ENCODE results near the gene LSR. TPM values are rescaled to one million over a fixed set of nuclear protein-coding genes. Genes with fewer than 3 reads are reported as not detected.
A peak's percentile ranks its signal among the peaks of the same experiment; 100 is the strongest.

Gene LSR
- total and polyA plus RNA-seq, 2 of the 4 experiments (the other 2 are of a cell fraction) = 0.18 to 0.44 TPM

DNA sequence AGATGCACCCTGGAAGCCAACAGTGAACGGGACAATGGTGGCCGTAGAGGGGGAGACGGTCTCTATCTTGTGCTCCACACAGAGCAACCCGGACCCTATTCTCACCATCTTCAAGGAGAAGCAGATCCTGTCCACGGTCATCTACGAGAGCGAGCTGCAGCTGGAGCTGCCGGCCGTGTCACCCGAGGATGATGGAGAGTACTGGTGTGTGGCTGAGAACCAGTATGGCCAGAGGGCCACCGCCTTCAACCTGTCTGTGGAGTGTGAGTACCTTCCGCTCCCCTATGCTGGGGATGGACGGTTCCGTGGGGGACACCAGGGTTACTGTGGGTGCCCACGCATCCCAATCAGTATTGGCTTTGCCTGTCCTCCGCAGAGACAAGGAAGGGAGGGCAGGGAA, 53.6 kb downstream of the LSR start:
- ChIA-PET CTCF (no interaction called here), POLR2A (ENCODE audit: unreplicated experiment) (no interaction called here)
- TF ChIP-seq CHD1 (IDR thresholded peaks at IDR 0.05; ENCODE audit: low read depth, low read length) = no peak
- no peak overlapping the region for H4K5ac ChIP-seq (ENCODE audit: low read depth, low read length)
- intact Hi-C loops (cut with micrococcal nuclease) (no loop called here), in situ Hi-C loops (cut with MboI; ENCODE audit: low sequenced_read_pairs) (no loop called here), dilution Hi-C loops (cut with HindIII; ENCODE audit: low sequenced_read_pairs, unreplicated experiment) (no loop called here)
- no peaks in the 10 kb centered on the region for H3K9me3 ChIP-seq (ENCODE audit: control insufficient read depth, insufficient read depth, low read length)
- H3K9me1 ChIP-seq (ENCODE audit: insufficient read depth, low read length) = peaks cover 11% of the 10 kb centered on the region
- H3K36me3 ChIP-seq (ENCODE audit: control insufficient read depth, insufficient read depth, low read length) = no peaks in the 10 kb centered on the region
- no peak for DNase-seq
- no peak overlapping the region for H3K4me3 ChIP-seq (ENCODE audit: insufficient read depth, low read depth, low read length)
- H3K14ac ChIP-seq (replicated peaks; ENCODE audit: low read depth, low read length) = no peak overlapping the region
- no peak overlapping the region for H3K4me2 ChIP-seq (ENCODE audit: low read depth, low read length)
- H4K20me1 ChIP-seq (ENCODE audit: insufficient read depth, low read length) = no peaks in the 10 kb centered on the region
- H3K4me1 ChIP-seq (ENCODE audit: control insufficient read depth, insufficient read depth, low read length) = no peaks in the 10 kb centered on the region
- no peak overlapping the region for H3K56ac ChIP-seq (ENCODE audit: extremely low read depth, insufficient read depth, low read length)
- H2BK20ac ChIP-seq (ENCODE audit: low read depth, low read length) = no peak overlapping the region
- ATAC-seq (ENCODE audit: low read depth) = no peak
- H2AFZ ChIP-seq (replicated peaks; ENCODE audit: low read length, poor library complexity) = peak overlapping the region; percentile 51
- H2BK15ac ChIP-seq (ENCODE audit: low read depth, low read length) = no peak overlapping the region
- peak overlapping the region; percentile 42 for H2AK9ac ChIP-seq (replicated peaks; ENCODE audit: low read depth, low read length, poor library complexity)
- H3K4ac ChIP-seq (ENCODE audit: low read depth, low read length) = no peak overlapping the region
- H3K79me1 ChIP-seq (ENCODE audit: low read depth in 1 of 2, low read length in 2 of 2) = no peaks in the 10 kb centered on the region
- H2BK5ac ChIP-seq (ENCODE audit: low read depth, low read length, poor library complexity, severe bottlenecking) = no peak overlapping the region
- 59% methylated on average over 9 of the region's 16 CpGs; no CpG with 5 or more reads in 1 of the 2 experiments for WGBS, 2 experiments (ENCODE audit: extremely low coverage in 2 of 2, insufficient read length in 1 of 2)
- no peak overlapping the region for H3K18ac ChIP-seq (ENCODE audit: low read depth, low read length)
- H3K27ac ChIP-seq (ENCODE audit: insufficient read depth, low read length) = no peak overlapping the region
- no peak overlapping the region for H3K9ac ChIP-seq (ENCODE audit: low read depth, low read length)
- H2AK5ac ChIP-seq (ENCODE audit: low read depth, low read length) = no peak overlapping the region
- H3K23ac ChIP-seq (ENCODE audit: low read depth, low read length) = no peak overlapping the region
- peaks cover 4% of the 10 kb centered on the region for H3K27me3 ChIP-seq (ENCODE audit: control insufficient read depth, insufficient read depth, low read length)
- H4K8ac ChIP-seq (ENCODE audit: low read depth in 2 of 2, low read length in 2 of 2) = no peak overlapping the region
- no TSS peak for BruUV-seq (replicated peaks)
- H4K91ac ChIP-seq (ENCODE audit: insufficient read depth, low read depth, low read length) = no peak overlapping the region
- no peak overlapping the region for H2BK120ac ChIP-seq (ENCODE audit: low read depth, low read length)

Data from IMR-90 (cell line).